OCI-LY3 (cell line): ENCODE measurements around the gene SHH.

ENCODE experiments used
- H2AFZ ChIP-seq: fragments of 200-600, 300-600 bp; shearing (Covaris generic); 2 replicates; pipeline ENCODE4 v1.6.0; 2014; ENCODE audit warnings: antibody characterized with exemption, low read depth, low read length
- H3K27ac ChIP-seq: fragments of 200-600, 300-600 bp; sonication (generic); 2 replicates; pipeline ENCODE4 v1.5.1; 2014; ENCODE audit warnings: mild to moderate bottlenecking, low read length, moderate library complexity, mixed read lengths
- H3K27me3 ChIP-seq: fragments of 200-600, 300-600 bp; sonication (generic); 2 replicates; pipeline ENCODE4 v1.6.1; 2014; ENCODE audit warnings: low read depth, low read length, mixed read lengths
- H3K36me3 ChIP-seq: fragments of 200-600, 300-600 bp; sonication (generic); replicated peaks from 2 replicates; pipeline ENCODE3; 2014; ENCODE audit warnings: low read depth, low read length, mixed read lengths
- H3K4me1 ChIP-seq: fragments of 300-600, 200-600 bp; sonication (generic); 2 replicates; pipeline ENCODE4 v1.6.1; 2014; ENCODE audit warnings: low read length, mixed read lengths
- H3K4me2 ChIP-seq: fragments of 200-600, 300-600 bp; sonication (generic); 2 replicates; pipeline ENCODE4 v1.6.1; 2014; ENCODE audit warnings: low read length, mixed read lengths
- H3K4me3 ChIP-seq: fragments of 300-600, 200-600 bp; sonication (generic); 2 replicates; pipeline ENCODE4 v1.5.1; 2014; ENCODE audit warnings: antibody characterized with exemption, mild to moderate bottlenecking, low read length, moderate library complexity
- H3K79me2 ChIP-seq: fragments of 300-600, 200-600 bp; shearing (Covaris generic); 2 replicates; pipeline ENCODE4 v1.6.1; 2014; ENCODE audit warnings: mild to moderate bottlenecking, low read length, mixed read lengths
- H3K9ac ChIP-seq: fragments of 300-600, 200-600 bp; shearing (Covaris generic); 2 replicates; pipeline ENCODE4 v1.6.0; 2014; ENCODE audit warnings: mild to moderate bottlenecking, low read length, moderate library complexity
- H3K9me3 ChIP-seq: fragments of 200-600, 300-600 bp; shearing (Covaris generic); 2 replicates; pipeline ENCODE4 v1.6.1; 2014; ENCODE audit warnings: low read length, mixed read lengths; ENCODE audit not compliant: insufficient read depth
- H4K20me1 ChIP-seq: fragments of 200-600, 300-600 bp; sonication (generic); 2 replicates; pipeline ENCODE4 v1.6.1; 2016; ENCODE audit warnings: low read length, mixed read lengths; ENCODE audit not compliant: insufficient read depth
- CTCF ChIP-seq: fragments of 200-600, 300-600 bp; sonication (generic); IDR thresholded peaks from 2 replicates; pipeline ENCODE4 v1.5.1; 2014; ENCODE audit warnings: antibody characterized with exemption, low read length, low read depth
- EZH2phosphoT487 ChIP-seq: fragments of 200-600 bp; shearing (Covaris generic); IDR thresholded peaks from 2 replicates; pipeline ENCODE4 v1.6.1; 2018; ENCODE audit warnings: antibody characterized with exemption, mixed run types, low read depth

Gene SHH

DNA sequence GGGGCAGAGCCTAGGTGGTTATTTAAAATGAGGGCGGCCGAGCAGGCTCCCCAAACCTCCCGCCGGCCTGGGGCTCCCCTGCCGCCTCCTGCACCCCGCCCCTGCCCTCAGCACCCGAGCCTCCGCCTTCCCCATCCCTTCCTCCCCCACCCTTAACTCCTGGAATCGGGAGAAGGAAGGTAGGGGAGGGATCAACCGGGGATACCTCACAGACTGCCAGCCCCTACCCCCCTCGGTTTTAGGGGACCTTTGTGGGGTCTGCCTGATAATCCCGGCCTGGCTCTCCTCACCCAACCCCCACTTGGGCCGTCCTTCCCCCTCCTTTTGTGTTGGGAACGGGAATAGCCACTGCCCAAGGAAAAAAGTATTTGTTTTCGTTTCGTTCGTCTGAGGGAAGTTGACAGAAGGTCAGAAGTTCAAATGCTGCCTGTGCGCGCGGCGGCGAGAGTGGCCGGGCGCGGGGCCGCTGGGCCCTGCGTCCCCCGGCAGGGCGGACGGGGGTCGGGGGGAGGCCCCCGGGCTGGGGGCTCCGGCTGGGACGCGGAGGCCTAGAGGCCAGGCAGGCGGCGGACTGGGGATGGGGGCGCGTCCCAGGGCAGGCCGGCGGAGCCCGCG, 2.8 kb downstream of the SHH start:
- no peak for TF ChIP-seq CTCF
- no peak for TF ChIP-seq EZH2phosphoT487
- Histone ChIP-seq H3K4me3 (no peak overlapping the region), H4K20me1 (no peaks in the 10 kb centered on the region), H3K9ac (no peak overlapping the region), H3K9me3 (no peaks in the 10 kb centered on the region), H2AFZ (no peak overlapping the region), H3K27ac (no peak overlapping the region), H3K4me2 (no peak overlapping the region), H3K4me1 (no peaks in the 10 kb centered on the region), H3K27me3 (peaks cover 12% of the 10 kb centered on the region; the same call in 1 of the 2 replicates), H3K79me2 (no peaks in the 10 kb centered on the region), H3K36me3 (no peaks in the 10 kb centered on the region)

DNA sequence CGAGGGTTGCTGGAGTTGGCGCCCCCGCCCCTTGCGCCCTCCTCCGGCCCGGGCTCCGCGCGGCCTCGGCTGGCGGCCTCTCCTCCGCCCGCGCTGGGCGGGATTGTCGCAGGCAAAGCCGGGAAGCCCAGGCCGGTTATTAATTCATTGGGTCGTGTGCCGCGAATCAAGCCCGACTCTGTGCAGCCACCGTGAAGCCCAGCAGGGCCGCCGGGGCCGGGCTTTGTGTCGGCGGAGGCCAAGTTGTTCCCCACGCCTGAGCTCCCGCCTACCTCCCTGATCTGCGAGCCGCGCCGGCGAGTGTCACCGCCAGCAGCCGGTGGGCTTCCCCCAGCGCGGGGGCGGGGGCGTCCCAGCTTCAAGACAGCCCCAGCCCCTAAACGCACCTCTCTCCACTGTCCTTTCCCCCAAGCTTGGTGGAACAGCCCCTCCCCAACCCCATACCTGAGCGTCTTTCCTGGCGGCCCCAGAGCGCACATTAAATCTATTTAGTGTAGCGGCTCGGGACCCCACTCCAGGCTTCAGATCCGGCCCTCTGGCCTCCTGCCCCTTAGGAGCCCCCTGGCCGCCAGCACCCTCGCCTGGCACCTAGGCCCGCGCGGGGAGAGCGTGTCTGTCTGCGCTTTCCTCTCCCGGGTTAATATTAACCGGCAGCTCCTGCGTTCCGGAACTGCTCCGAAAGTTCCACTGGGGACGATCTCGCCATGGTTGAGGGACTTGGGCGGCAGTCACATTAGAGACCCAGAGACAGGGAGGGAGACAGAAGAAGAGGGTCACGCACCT, 3.5 kb downstream of the SHH start:
- no peaks in the 10 kb centered on the region for H3K36me3 ChIP-seq
- H3K4me1 ChIP-seq: no peaks in the 10 kb centered on the region
- TF ChIP-seq EZH2phosphoT487: no peak
- TF ChIP-seq CTCF: no peak
- no peaks in the 10 kb centered on the region for H3K79me2 ChIP-seq
- H3K4me3 ChIP-seq: no peak overlapping the region
- peaks cover 12% of the 10 kb centered on the region; the same call in 1 of the 2 replicates for H3K27me3 ChIP-seq
- H3K4me2 ChIP-seq: no peak overlapping the region
- no peak overlapping the region for H2AFZ ChIP-seq
- H3K9ac ChIP-seq: no peak overlapping the region
- no peaks in the 10 kb centered on the region for H3K9me3 ChIP-seq
- no peaks in the 10 kb centered on the region for H4K20me1 ChIP-seq
- no peak overlapping the region for H3K27ac ChIP-seq

DNA sequence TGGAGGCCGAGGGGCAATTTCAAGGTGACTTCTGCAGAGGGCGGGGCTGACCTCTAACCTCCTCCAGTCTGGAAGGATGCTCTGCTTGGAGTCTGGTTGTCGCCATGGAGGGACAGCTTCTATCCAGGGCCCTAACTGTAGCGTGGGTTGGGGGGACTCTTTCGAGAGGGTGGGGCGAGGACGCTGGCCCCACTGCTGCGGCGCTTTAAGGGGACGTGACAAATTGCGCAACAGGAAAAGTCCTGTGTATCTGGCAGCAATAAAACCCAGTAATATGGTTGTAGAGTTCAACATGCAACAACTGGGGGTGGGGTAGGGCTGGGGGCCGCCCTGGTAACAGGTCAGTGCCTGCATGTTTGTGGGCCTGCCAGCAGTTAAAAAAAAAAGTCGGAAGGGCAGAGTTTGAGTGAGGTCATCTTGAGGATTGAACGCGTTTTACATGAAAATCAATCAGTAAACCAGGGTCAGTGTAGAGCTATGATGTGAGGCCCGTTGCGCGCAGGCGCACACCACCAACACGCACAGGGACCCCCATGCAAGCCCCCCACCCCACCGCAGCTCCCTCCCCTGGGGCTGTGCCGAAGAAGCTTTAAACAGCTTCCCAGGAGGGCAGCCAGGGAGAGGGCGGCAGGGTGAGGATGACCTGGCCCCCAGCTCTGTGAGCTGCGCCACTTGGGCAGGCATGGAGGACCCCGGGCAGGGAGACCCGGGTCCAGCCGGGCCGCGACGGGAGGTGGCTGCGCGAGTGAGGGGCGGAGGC, 4.3 kb downstream of the SHH start:
- no peak overlapping the region for H3K9ac ChIP-seq
- H3K27me3 ChIP-seq: peaks cover 9% of the 10 kb centered on the region; the same call in 1 of the 2 replicates
- no peak overlapping the region for H3K4me3 ChIP-seq
- no peaks in the 10 kb centered on the region for H3K4me1 ChIP-seq
- TF ChIP-seq CTCF: no peak
- no peaks in the 10 kb centered on the region for H4K20me1 ChIP-seq
- H3K4me2 ChIP-seq: no peak overlapping the region
- no peaks in the 10 kb centered on the region for H3K36me3 ChIP-seq
- H3K9me3 ChIP-seq: no peaks in the 10 kb centered on the region
- H3K27ac ChIP-seq: no peak overlapping the region
- H2AFZ ChIP-seq: no peak overlapping the region
- H3K79me2 ChIP-seq: no peaks in the 10 kb centered on the region

GRCh38 chr7:155807065-155807671, 5.1 kb downstream of the SHH start:
- H3K27me3 ChIP-seq: peaks cover under 1% of the 10 kb centered on the region; the same call in 1 of the 2 replicates

More at GRCh38 chr7:155807065-155807671, 5.1 kb downstream of the SHH start:
- H3K4me3 ChIP-seq: no peak overlapping the region
- H3K4me1 ChIP-seq: no peaks in the 10 kb centered on the region
- H3K4me2 ChIP-seq: no peak overlapping the region
- H3K36me3 ChIP-seq: no peaks in the 10 kb centered on the region
- no peak overlapping the region for H2AFZ ChIP-seq
- H3K27ac ChIP-seq: no peak overlapping the region
- H3K9me3 ChIP-seq: no peaks in the 10 kb centered on the region
- H3K9ac ChIP-seq: no peak overlapping the region
- H4K20me1 ChIP-seq: no peaks in the 10 kb centered on the region
- no peaks in the 10 kb centered on the region for H3K79me2 ChIP-seq
- TF ChIP-seq CTCF: no peak
- TF ChIP-seq EZH2phosphoT487: no peak
